Measurements from ENCODE around the gene NBDY.

The NBDY gene

DNA sequence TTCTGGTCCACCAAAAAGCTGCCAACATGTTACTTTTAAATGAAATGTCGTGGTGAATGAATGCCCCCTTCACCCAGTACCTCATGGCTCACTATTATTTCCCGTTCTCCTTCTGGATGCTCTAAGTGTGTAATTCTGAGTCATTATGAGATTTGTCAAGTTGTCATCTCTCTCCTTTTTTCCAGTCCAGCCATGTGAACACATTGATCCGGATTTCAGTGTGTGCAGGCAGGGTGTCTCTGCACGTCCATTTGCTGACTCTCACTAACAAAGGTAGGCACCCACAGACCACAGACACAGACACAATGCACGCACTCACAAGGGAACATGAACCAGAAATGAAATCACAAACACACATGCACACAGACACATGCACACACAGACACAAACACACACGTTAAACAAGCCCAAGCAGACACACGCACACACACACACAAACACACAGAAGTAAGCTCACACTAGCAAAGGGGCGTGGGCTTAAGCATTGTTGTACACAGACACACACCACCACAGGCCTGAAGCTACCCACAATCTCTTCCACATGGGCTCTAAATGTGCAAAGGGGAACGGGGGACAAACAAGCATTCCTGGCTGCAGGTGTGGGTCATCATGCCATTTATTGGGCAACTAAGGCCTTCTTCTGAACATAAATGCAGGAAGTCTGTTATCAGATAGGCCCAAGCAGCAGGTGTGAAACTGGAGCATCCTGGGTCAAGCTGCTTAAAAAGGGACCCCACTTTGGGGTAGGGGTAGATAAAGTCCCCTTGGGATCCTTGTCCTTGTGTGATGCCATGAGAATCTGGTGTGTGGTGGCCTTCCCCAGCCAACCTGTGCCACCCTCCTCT, 58.1 kb downstream of the NBDY start:
- DNase-seq, result no peak

DNA sequence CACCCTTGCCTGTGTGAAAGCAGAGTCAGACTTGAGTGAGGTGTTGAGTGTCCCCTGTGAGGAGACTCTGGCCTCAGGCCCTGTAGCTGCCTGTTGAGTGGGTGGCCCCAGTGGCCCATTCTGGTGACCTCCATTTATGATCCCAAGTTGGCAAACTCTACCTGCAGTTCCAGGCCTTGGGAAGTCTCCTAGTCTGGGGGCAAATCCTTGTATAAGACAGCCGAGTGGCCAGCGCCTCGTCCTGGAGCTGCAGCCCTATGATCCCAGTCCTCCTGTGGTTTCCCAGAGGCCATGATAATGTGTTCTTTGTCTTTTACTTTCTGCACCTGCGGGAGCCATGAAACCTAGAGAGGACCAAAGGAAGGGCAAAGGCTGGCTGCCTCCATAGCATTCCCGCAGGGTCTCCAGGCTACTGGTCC, 58.7 kb downstream of the NBDY start:
- DNase-seq, result no peak

DNA sequence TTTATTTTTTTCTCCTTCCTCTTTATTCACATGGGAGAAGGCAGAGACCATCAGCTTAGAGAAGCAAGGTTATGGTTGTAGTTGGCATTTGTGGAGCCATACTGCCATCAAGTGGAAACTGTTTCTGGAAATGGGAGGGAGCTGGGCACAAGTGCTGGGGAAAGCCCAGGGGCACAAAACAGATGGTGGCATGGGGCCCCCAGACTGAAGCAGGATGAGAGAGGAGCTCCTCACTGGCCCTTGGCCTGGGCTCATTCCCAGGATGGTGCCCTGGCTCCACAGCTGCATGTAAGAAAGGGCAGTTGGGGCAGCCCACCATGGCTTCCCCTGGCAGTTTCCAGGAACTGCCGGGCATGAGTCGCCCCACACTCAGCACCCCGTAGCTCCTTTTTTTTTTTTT, 59.2 kb downstream of the NBDY start:
- DNase-seq, result no peak

DNA sequence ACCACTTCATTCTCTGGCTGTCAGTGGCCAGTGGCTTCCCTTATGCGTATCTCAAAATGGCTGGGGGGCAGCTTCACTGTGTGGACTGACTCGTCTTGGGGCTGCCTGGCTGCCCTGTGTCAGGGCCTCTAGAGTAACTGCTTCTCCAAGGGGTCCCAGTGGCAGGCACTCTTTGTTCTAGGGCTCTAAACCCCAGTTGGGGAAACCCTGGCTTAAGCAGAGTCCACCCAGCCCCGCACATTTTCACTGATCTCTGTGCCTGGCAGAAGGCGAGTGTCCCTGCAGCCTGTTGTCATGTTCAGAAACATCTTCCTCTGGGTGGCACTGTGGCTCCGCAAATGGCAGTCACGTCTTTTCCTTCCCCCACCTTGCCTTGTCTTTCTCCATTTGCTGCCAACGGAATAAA, 59.7 kb downstream of the NBDY start:
- DNase-seq, result no peak

DNA sequence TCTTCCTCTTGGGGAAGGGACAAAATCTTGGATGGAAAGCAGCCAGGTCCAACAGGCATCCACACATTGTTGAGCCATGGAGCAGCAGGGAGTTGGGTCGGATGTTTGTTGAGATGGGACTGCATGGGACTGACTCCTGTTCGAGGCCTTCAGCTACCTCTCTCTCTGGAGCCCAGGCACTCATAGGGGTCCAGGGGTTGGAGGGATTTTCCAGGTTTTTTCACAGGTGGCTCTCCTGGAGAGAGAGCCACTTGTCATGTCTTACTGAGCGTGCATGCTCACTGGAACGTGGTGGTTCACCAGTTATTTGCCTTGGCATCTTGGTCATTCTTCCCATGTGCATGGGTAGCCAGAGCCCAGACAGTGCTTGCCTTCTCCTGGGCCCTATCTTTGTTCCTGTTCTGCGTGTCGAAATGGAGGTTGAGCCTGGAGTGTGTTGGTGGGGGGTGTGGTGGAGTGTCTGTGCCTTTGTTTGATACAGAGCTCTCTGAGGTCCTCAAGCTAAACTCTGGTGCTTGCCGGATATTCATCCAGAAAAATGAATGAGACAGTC, 60.6 kb downstream of the NBDY start:
- no peak for DNase-seq

DNA sequence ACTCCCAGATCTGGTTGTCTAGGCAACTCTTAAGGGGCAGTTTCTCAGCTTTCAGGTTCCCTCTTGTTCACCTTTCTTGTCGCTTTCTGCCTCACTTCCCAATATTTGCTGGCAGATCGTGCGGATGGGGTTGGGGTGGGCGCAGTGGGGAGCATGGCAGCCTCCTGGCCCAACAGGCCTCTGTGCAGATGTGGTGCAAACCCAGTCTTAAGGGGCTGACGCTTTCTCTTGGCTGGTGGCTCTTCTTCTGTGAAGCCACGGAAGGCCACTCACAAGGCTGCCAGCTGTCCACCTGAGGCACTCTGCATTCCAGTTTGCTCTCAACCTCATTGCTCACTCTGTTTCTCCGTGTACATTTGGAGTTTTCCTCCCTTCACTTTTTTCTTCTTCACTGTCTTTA, 61.7 kb downstream of the NBDY start:
- DNase-seq, result no peak

DNA sequence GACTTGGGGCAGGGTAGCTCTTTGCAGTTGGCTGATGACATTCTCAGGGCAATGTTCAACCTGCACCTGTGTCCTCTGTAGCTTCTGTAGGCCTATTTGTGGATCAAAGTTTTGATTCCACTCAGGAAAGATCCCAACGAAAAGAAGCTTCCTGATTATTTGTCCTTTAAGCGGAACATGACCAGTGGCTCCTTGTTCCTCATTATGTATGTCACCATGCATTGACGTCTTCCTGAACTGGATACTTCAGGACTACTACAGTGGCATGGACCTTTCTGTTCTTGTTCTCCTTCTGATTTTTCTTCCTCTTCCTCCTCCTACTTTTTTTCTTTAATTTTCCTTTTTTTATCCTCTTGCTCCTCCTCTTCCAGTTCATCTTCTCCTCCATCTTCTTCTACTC, 62.4 kb downstream of the NBDY start:
- DNase-seq, result no peak

DNA sequence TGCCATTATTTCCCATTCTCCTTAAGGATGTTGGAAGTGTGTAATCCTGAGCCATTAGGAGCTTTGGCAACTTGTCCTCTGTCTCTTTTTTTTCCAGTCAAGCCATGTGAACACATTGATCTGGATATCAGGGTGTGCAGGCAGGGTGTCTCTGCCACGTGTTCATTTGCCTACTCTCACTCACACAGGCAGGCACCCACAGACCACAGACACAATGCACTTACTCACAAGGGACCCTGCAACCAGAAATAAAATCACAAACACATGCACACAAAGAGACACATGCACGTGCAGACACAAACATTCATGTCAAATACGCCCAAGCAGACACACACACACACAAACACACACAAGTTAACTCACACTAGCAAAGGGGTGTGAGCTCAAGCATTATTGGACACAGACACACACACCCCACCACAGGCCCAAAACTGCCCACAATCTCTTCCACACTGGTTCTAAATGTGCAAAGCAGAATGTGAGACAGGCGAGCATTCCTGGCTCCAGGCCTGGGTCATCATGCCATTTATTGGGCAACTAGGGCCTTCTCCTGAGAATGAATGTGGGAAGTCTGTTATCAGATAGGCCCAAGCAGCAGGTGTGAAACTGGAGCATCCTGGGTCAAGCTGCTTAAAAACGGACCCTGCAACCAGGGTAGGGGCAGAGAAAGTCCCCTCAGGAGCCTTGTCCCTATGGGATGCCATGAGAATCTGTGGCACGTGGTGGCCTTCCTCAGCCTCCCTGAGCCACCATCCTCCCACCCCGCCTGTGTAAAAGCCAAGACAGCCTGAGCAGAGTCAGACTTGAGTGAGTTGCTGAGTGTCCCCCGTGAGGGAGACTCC, 63.4 kb downstream of the NBDY start:
- DNase-seq, result no peak

DNA sequence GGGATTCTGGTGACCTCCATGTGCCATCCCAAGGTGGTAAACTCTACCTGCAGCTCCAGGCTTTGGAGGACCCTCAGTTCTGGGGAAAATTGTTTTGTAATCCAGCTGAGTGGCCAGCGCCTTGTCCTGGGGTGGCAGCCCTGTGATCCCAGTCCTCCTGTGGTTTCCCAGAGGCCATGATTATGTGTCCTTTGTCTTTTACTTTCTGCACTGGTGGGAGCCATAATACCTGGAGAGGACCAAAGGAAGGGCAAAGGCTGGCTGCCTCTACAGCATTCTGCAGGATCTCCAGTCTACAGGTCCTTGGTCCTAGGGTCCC, 64.0 kb downstream of the NBDY start:
- DNase-seq, result no peak

DNA sequence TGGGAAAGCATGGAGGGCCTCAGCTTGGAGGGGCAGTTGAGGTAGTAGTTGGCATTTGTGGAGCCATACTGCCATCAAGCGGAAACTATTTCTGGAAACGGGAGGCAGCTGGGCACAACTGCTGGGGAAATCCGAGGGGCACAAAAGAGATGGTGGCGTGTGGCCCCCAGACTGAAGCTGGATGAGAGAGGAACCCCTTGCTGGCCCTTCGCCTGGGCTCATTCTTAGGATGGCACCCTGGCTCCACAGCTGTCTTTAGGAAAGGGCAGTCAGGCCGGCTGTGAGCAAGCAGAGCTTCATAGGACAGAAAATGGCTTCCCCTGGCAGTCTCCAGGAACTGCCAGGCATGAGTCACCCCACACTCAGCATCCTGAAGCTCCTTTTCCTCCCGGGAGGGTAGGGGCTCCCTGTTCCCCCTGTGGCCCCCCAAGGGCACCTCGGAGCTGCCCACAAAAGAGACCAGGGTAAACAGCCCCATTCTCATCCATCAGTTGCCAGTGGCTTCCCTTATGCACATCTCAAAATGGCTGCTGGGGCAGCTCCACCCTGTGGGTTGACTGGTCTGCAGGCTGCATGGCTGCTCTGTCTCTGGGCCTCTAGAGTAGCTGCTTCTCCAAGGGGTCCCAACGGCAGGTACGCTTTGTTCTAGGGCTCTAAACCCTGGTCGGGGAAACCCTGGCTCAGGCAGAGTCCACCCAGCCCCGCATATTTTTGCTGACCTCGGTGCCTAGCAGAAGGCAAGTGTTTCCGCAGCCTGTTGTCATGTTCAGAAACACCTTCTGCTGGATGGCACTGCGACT, 64.7 kb downstream of the NBDY start:
- DNase-seq, result no peak

DNA sequence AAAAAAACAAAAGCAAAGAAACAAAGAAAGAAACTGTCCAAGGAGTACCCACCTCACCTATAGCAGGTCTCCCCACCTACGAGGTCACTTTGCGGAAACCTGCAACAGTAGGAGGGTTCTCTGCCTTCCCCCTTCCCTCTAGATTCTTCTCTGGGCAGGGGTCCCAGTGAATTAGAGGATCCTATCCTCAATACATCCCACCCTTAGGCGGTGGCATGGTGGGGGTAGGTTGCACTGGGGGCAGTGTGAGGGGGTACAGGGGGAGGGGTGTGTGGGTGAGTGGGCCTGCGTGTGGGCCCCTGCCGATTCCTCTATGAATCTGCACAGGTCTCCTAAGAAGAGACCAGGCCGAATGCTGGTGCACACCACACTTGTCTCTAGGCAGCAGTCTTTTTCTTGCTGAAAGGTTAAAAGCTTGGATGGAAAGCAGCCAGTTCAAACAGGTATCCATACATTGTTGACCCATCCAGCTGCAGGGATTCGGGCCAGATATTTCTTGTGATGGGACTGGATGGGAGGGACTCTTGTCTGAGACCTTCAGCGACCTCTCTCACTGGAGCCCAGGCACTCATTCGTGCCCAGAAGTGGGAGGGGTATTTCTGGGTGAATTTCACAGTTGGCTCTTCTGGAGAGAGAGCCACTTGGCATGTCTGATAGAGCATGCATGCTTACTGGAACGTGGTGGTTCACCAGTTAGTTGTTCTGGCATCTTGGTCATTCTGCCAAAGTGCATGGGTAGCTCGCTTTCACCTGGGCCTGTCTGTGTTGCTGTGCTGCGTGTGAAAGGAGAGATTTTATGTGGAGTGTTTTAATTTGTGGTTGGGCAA, 65.6 kb downstream of the NBDY start:
- DNase-seq, result no peak

DNA sequence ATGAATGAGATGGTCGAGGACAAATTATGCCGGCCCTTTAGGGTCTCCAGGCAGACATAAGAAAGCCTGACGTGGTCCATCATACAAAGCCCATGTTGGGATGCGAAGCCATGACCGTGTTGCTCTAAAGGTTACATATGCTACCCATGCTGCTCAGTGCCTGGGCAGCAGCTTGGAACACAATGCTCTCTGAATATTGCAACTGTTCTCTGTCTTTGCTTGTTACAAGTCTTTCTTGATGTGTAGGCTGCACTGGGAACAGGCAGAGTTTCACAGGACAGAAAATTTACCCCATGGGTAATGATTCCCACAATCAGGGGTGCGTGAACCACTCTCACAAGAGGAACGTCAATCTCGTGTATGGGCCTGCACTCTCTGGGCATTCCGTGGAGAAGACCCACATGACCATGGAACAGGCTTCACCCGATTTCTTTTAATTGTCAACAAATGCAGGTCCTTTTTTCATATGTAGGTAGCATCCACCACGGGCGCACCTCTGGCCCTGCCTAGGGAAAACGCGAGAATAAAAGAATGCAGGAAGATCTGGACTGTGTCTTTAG, 66.3 kb downstream of the NBDY start:
- DNase-seq, result no peak

DNA sequence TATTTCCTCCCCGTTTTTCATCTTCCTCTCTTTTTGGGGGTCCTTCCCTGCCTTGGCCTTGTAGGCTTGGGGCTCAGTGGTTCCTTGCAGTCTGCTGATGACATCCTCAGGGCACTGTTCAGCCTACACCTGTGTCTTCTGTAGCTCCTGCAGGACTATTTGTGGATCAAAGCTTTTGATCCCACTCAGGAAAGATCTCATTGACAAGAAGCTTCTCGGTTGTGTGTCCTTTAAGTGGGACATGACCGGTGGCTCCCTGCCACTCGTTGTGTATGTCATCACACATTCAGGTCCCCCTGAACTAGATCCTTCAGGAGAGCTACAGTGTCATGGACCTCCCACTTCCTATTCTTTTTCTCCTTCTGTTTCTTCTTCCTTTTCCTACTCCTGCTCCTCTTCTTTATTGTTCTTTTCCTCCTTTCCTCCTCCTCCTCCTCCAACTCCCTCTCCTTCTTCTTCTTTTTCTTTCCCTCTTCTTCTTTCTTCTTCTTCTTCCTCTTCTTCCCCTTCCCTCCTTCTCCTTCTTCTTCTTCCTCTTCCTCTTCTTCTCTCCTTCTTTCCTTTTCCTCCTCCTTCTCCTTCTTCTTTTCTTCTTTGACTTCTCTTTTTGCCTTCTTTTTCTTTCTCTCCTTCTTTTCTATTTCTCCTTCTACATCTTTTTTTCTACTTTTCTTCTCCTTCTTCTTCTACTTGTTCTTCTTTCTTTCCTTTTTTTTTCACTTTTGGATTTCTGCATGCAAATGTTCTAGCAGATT, 67.8 kb downstream of the NBDY start:
- no peak for DNase-seq

DNA sequence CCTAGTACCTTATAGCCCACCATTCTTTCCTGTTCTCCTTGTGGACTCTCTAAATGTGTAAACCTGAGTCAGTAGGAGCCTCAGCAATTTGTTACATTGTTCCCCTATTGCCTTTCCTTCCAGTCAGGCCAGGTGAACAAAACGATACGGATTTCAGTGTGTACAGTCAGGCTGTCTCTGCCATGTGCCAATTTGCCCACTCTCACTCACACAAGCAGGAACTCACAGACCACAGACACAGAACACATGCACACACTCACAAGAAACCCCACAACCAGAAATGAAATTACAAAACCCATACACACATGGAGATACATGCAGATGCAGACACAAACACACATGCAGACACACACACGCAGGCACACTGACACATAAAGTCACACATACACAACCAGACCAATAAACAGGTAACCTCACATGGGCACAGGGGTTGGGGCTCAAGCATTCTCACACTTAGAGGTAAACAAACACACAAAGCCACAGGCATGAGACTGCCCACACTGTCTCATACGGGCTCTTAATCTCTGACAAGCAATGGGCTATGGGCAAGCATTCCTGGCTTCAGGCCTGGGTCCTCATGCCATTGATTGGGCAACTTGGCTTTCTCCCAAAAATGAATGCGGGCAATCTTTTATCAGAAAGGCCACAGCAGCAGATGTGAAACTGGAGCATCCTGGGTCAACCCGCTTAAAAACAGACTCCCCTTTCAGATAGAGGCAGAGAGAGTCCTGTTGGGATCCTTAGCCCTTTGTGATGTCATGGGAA, 68.7 kb downstream of the NBDY start:
- DNase-seq, result no peak

DNA sequence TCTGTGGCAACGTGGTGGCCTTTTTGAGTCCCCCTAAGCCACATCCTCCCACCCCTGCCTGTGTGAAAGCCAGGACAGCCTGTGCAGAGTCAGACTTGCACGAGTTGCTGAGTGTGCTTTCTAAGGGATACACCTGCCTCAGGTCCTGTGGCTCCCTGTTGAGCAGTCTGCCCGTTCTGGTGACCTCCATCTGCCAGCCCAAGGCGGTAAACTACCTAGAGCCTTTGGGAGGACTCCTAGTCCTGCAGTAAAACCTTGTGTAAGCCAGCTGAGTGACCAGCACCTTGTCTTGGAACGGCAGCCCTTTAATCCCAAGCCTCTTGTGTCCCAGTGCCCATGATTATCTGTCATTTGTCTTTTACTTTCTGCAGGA, 69.3 kb downstream of the NBDY start:
- DNase-seq, result no peak

DNA sequence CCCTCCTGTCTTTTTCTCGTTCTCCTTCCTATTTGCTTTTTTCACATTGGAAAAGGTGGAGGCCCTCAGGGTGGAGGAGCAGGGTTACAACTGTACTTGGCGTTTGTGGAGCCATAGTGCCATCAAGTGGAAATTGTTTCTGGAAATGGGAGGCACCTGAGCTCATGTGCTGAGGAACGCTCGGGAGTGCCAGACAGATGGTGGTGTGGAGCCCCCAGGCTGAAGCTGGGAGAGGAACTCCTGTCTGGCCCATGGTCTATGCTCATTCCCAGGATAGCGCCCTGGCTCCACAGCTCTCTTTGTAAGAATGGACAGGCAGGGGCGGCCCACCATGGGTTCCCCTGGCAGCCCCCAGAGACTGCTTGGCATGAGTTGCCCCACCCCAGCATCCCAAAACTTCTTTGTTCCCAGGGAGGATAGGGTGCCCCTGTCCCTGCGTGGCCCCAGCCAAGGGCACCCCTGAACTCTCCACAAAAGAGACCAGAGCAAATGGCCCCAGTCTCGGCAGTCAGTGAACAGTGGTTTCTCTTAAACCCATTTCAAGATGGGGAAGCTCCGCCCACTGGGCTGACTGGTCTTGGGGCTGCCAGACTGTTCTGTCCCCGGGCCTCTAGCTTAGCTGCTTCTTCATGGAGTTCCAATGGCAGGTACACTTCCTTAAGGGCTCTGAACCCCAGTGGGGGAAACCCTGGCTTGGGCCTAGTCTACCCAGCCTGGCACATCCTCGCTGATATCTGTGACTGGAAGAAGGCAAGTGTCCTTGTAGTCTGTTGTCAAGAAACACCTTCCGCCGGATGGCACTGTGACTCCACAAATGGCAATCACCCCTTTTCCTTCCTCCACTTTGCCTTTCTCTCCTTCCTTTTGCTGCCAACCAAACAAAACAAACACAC, 70.1 kb downstream of the NBDY start:
- DNase-seq, result no peak

DNA sequence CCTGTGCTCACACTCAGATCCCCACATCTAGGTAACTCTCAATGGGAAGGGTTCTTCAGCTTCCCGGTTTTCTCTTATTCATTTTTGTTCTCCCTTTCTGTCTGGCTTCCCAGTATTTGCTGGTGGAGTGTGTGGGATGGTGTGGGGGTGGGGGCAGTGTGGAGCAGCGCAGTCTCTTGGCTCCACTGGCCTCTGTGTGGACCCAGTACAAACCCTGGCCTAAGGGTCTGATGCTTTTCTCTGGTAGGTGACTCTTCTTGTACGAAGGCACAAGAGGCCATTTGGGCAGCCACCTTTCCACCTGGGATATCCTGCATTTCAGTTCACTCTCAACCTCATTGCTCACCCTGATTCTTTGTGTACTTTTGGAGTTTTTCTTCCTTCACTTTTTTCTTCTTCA, 71.3 kb downstream of the NBDY start:
- no peak for DNase-seq

DNA sequence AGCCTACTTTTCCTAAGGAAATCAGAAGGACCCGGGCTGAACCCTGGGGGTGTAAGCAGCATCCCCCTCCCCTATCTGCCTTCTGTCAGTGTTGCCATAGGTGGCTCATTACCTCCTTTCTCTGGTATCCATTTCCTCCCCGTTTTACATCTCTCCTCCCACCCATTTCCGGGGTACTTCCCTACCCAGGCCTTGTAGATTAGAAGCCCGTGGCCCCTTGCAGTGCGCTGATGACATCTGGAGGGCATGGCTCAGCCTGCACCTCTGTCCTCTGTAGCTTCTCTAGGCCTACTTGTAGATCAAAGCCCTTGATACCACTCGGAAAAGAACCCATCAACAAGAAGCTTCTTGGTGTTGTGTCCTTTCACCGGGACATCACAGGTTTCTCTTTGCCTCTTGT, 71.8 kb downstream of the NBDY start:
- no peak for DNase-seq

DNA sequence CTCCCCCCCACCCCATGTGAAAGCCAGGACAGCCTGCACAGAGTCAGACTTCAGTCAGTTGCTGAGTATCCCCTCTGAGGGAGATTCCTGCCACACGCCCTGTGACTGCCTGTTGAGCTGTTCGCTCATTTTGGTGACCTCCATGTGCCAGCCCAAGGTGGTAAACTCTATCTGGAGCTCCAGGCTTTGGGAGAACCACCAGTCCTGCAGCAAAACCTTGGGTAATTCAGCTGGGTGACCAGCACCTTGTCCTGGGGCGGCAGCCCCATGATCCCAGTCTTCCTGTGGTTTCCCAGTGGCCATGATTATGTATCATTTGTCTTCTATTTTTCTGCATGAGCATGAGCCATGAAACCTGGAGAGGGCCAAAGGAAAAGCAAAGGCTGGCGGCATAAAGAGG, 73.4 kb downstream of the NBDY start:
- no peak for DNase-seq

Data from DMS153 (cell line).